SW480 (cell line): ENCODE results near the gene NEGR1.
"Not testable (repeated sequence)": the region's sequence is repeated elsewhere in the genome, so short reads cannot be mapped to it uniquely, and the experiment has no call there.

Source experiments
- DNase-seq: peaks from one replicate; pipeline ENCODE4 v3.0.0-alpha.2; 2016; ENCODE audit warnings: low spot score

Gene NEGR1

DNA sequence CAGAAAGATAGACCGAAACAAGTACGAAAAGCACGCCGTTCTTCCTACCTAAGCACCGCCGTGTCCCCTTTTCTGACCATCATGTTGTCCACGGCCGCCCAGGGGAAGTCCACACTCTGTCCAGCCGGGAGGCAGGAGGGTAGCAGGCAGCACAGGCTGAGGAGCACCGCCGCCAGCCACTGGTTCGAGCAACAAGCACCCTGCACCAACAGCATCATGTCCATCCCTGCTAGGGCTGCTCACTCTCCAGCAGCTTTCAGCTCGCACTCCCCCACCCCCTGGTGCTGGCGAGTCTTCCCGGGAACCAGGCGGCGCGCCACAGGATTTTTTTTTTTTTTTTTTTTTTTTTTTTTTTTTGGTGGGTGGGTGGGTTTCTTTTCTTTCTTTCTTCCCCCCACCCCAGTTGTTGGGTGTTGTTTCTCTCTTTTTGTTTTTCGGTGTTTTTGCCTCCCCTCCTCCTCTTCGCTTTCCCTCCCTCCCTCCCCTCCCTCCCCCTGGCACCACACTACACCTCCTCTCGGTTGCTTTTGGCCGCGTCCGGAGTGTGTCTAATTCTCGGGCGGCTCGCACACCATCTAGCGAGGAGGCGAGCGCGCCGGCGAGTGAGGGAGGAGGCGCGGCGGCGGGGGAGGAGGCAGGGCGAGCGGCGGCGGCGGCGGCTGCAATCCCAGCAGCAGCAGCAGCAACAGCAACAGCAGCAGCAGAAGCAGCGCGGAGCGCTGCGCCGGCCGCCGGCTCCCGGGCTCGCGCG lies at the start of gene NEGR1:
Gene NEGR1, minus strand, starts transcription at position 269 of the 751 bp plus-strand sequence.
- peak; percentile 78 for DNase-seq

DNA sequence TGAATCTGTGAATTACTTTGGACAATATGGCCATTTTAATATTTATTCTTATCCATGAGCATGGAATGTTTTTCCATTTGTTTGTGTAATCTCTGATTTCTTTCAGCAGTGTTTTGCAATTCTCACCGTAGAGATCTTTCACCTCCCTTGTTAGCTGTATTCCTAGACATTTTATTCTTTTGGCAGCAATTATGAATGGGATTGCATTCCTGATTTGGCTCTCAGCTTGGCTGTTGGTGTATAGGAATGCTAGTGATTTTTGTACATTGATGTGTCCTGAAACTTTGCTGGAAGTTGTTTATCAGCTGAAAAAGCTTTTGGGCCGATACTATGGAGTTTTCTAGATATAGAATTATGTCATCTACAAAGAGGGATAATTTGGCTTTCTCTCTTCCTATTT lies 44.2 kb upstream of the NEGR1 start:
- DNase-seq = no peak

DNA sequence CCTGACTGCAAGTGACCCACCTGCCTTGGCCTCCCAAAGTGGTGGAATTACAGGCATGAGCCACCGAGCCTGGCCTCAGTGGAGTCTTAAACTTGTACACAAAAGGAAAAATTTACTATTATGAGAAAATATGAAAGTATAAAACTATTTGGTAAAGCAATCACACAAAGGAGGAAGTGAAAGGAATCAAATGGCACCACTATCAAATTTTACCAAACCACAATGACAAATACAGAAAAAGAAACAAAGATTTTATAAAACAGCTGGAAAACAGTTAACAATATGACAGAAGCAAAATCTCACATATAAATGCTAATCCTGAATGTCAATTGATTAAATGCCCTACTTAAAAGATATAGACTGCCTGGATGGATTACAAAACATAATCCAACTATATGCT lies 42.1 kb upstream of the NEGR1 start:
- DNase-seq = no peak

DNA sequence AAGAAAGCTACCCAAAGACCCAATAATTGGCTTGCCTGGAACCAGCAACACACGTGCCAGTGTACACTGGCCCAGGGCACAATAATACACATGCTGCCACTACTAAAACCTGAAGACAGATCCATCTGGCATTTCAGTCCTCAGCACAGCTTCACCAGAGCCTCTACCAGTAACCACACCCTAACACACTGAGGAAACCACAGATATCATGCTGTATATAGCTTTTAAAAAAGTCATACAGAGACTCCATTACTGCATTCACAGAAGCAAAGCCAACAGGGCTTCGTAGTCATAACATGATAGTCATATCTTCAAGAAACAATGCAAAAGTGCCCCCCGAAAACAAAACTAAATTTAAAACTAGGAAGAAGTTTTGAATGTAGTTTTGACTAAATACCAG lies 40.6 kb upstream of the NEGR1 start:
- DNase-seq = no peak

DNA sequence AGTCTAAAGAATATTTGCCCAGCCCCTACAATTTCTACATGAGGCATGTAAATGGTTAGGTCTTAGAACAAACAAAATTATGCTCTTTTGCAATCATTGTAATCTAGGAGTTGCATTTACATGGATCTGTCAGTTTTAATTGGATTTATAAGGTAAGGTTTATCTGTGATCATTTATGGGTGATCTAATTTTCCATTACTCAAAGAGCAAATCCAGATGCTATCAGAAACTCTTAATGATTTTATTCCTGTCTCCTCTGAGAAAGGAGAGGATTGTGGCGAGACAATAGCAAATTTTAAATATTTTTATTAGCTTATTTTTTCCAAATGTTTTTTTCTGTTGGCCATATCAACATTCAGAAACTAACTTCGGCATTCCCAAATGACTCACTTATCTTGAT lies 14.2 kb upstream of the NEGR1 start:
- no peak for DNase-seq

DNA sequence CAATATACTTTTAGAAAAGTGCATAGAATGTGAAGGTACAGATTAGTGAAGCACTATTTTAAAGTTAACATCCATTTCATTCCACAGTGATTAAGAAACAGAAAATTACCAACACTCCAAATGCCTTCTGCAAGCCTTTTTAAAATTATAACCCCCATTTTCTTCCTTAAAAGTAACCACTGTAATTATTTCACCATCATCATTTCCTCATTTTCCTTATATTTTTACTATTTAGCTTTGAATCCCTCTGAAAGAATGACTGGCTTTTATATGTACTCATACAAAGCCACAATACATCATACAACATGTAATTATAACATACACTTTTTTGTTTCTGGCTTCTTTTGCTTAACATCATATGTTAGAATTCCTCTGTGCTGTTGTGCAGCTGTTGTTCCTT lies 6.5 kb upstream of the NEGR1 start:
- DNase-seq = no peak

DNA sequence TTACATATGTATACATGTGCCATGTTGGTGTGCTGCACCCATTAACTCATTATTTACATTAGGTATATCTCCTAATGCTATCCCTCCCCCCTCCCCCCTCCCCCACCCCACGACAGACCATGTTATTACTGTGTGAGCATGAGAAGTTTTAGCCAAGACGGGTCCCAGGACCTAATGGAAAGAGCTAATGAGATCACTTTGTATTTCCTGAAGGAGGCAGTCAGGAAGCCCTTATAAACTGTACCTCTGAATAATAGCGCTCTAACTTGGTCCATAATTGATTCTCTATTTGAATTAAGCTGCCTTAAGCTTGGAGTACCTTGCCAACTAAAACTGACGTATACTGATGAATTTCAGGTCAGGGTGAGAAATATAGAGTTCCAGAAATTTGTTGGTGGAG lies 4.1 kb upstream of the NEGR1 start:
- no peak for DNase-seq

DNA sequence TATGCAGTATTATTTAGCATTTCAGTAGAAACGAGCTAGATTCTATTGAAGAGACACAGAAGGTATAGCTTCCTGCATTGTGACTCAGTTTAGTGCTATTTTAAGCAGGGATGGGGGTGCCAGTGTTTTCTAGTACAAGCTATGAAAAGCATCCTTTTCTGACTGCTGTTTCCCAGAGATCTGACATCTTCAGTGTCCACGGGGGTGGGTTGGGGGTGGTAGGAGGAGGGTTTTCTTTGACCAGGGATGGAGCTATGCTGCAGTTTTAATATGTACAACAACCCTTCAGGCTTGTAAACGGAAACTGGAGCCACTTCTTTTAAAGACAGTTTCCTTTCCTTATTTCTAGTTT lies 2.7 kb upstream of the NEGR1 start:
- DNase-seq = no peak

DNA sequence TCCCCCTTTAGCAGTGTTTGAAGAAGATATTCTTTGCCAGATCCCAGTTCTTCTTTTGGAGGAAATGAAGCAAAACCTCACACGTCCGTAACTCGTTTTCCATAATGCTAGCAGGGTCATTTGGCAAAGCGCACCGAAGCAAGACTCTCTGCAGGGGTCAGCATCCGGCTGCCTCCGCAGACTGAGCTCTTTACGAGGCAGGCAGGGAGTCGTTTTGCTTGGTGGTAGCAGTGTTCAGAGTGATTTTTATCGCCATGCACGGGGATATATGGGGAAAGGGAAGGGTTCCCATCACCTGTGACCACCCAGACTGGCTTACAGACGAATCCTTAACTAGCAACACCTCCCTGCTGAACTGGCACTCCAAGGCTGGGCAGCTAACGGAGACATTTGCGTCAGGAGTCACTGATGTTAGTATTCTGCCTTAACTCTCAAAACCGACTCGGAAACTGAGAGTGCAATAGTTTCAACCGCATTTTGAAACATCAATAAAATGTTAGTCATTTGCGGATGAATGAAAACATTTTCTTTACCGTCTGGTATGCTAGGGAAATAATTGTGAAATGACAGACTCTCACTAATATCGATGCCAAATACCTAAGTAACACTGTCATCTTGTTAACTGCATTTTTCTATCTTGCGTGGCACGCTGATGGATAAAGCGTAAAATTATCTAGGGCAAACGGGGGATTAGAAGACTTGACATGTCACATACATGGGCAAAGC lies 2.2 kb upstream of the NEGR1 start:
- peak; percentile 42 for DNase-seq

GRCh38 chr1:72284084-72284347 lies 1.7 kb upstream of the NEGR1 start:
- DNase-seq = peak; percentile 13

- peak; percentile 34 for DNase-seq
Observed at GRCh38 chr1:72283307-72284083, 1.2 kb upstream of the NEGR1 start.

DNA sequence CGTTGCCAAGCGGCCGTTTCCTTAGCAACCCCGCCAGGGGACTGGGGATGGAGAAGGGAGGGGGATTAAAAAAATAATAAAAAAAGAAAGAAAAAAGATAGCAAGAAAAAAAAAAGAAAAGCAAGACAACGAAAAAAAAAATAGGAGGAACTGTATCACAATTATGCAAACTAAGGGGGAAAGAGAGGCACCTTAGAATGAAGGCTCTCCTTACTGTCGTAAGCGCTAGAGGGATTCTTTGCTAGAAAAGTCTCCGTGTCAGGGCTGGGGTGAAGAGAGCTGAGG lies 625 bp upstream of the NEGR1 start:
- DNase-seq = peak; percentile 26

- DNase-seq = no peak
Observed at GRCh38 chr1:72281637-72282270, 585 bp downstream of the NEGR1 start.

- DNase-seq = no peak
Observed at GRCh38 chr1:72281144-72281543, 1.2 kb downstream of the NEGR1 start.

- no peak for DNase-seq
Observed at GRCh38 chr1:72280711-72281110, 1.6 kb downstream of the NEGR1 start.

DNA sequence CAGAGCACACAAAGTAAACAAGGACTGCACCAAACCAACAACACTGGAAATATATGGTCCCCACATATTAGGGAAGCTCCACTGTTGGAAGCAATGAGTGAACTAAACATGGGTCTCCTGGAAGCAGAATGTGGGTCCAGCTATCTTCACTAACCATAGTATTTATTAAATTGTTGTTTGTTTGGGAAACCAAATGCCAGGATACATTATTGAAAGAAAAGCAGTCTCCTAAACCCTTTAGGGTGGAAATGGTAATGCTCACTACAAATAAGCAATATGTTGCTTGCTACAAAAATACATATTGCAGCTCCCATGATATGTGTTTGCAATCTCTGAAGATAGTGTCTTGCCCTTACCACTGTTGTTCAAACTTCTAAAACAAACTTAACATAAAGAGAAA lies 2.2 kb downstream of the NEGR1 start:
- no peak for DNase-seq

DNA sequence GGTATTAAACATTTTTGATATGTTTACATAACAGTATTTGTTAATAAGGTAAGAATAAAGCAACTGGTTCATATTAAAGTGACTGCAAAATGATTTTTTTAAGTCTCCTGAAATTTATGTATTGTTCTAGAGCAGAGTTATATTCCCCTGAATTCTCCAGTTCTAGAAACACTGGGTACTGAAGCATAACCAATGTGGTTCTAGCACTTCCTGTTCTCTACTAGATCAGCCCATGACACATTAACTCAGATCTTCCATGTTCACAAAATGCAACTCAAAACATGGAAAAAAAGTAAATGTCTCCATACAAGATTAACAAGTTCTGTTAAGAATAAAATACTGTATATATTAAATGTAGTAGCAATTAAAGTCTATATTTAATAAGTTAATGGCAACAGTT lies 3.9 kb downstream of the NEGR1 start:
- no peak for DNase-seq

DNA sequence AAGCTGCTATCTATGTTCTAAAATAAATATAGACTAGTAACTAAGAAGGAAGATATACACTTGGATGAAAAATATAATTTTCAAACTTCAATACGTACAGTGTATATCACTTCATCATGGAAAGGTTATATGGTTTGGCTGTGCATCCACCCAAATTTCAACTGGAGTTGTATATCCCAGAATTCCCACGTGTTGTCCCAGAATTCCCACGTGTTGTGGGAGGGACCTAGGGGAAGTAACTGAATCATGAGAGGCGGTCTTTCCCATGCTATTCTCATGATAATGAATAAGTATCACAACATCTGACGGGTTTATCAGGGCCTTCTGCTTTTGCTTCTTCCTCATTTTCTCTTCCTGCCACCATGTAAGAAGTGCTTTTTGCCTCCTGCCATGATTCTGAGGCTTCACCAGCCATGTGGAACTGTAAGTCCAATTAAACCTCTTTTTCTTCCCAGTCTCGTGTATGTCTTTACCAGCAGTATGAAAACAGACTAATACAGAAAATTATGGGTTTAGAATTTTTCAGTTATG lies 10.7 kb downstream of the NEGR1 start:
- no peak for DNase-seq

DNA sequence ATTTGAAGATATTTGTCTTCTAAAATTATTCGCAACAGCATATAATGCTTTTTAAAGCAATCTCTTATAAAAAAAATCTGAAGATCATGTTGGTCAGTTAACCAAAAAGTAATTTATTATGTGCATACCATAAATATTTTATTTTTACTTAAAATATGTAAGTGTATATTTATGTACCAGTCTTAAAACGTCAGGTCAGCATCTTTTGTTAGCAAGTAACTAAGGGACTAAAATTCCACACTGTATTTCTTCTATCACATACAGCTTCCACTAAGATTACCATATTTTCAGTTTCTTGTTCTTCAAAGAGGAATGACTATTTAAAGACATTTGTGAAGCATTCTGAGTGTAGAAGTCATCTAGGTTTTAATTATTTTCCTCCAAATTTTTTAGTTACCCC lies 19.6 kb downstream of the NEGR1 start:
- no peak for DNase-seq

DNA sequence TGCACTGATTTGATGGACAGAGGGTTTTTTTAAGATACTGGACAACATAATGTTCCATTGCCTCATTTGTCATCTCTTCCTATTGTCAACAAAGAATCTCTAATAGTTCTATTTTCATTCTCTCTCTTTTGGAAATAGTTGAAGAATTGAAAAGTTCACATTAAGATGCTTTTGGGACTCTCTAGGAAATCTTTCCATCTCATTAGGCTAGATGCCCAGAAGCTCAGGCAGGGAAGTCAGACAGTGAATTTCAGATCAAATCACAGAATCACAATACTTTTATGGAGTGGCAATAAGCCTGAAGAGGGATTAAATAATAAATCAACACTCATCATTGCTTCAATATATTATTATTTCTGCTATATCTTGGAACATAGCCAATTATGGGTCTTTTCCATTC lies 29.2 kb downstream of the NEGR1 start:
- no peak for DNase-seq

DNA sequence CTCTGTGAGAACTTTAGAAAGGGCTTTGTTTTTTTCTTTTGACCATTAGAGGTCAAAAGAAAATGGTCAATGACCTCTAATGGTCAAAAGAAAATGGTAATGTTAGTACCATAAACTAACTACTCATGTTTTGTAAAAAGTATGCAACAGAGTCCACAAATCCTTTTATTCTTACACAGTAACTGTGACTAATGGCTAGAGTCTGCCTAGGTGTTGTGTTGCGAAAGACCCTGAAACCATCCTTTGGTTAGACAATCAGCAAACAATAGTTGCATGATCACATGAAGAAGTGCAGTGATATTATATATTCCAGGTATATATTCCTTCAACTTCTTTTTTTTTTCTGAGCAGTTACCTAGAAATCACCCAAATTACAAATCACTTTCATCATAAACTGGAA lies 40.9 kb downstream of the NEGR1 start:
- DNase-seq = no peak

DNA sequence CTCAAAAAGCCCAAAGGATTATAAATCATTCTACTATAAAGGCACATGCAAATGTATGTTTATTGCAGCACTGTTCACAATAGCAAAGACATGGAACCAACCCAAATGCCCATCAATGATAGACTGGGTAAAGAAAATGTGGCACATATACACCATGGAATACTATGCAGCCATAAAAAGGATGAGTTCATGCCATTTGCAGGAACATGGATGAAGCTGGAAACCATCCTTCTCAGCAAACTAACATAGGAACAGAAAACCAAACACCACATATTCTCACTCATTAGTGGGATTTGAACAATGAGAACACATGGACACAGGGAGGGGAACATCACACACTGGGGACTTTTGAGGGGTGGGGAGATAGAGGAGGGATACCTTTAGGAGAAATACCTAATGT lies 46.4 kb downstream of the NEGR1 start:
- DNase-seq = not testable (repeated sequence)

DNA sequence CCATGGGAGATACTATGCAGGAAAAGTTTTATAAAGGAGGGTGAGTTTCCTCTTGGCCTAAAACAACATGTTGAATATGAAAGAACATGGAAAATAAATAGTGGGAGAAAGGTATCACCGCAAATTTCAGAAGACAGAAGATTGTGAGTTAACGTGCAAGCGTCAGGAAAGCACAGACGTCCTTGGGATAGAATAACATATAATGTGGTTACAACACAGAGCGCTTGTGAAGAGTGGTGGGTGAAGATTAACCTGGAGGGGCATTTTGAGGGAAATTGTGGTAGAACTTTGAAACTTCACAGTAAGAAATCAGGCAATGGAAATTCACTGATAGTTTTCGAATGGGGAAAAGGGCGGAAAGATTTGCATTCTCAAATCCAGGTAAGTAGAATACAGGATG lies 47.3 kb downstream of the NEGR1 start:
- no peak for DNase-seq
